A673 (cell line): ENCODE data around the gene C5orf58. TPM values are rescaled to one million over a fixed set of nuclear protein-coding genes. Genes with fewer than 3 reads are reported as not detected.
A peak's percentile ranks its signal among the peaks of the same experiment; 100 is the strongest.

Experiments
- BruUV-seq: library from RNA; stranded (reverse); fragments of 400-500 nt; replicated peaks from 2 replicates; lab custom pipeline; 2021; lab: Mats Ljungman, UMichigan
- CTCF ChIA-PET: fragments of 300-600 bp; sonication (Branson Sonifier 250); formaldehyde crosslinking; loops from one replicate; lab custom pipeline; 2022; ENCODE audit warnings: antibody characterized with exemption; lab: Charles Lee
- POLR2A ChIA-PET: fragments of 300-600 bp; sonication (Branson Sonifier 250); formaldehyde crosslinking; loops from one replicate; lab custom pipeline; 2022; ENCODE audit warnings: antibody characterized with exemption; ENCODE audit not compliant: low non-redundant PET; lab: Charles Lee
- DNase-seq: peaks from one replicate; pipeline ENCODE4 v3.0.0-alpha.2; 2015; ENCODE audit warnings: low spot score
- H3K27ac ChIP-seq: fragments of 200-600 bp; sonication (generic); 2 replicates; pipeline ENCODE4 v1.5.1; 2016; ENCODE audit warnings: mixed run types, low read depth, mild to moderate bottlenecking, mixed read lengths, antibody characterized with exemption, low read length; ENCODE audit not compliant: poor library complexity, severe bottlenecking
- H3K27me3 ChIP-seq: fragments of 200-600 bp; sonication (generic); replicated peaks from 2 replicates; pipeline ENCODE4 v1.6.1; 2017; ENCODE audit warnings: mixed run types, low read depth, mild to moderate bottlenecking, mixed read lengths, antibody characterized with exemption, low read length; ENCODE audit not compliant: insufficient read depth, poor library complexity
- H3K36me3 ChIP-seq: fragments of 200-600 bp; sonication (generic); 2 replicates; pipeline ENCODE4 v1.6.1; 2016; ENCODE audit warnings: mixed run types, mild to moderate bottlenecking, mixed read lengths, antibody characterized with exemption, low read length; ENCODE audit not compliant: insufficient read depth, poor library complexity, severe bottlenecking
- H3K4me1 ChIP-seq: fragments of 200-600 bp; sonication (generic); 2 replicates; pipeline ENCODE4 v1.6.1; 2017; ENCODE audit warnings: mixed run types, mild to moderate bottlenecking, mixed read lengths, antibody characterized with exemption, low read length; ENCODE audit not compliant: insufficient read depth, poor library complexity, severe bottlenecking
- H3K4me3 ChIP-seq: fragments of 200-600 bp; sonication (generic); 2 replicates; pipeline ENCODE4 v1.5.1; 2016; ENCODE audit warnings: low read depth, mixed run types, mild to moderate bottlenecking, mixed read lengths, low read length; ENCODE audit not compliant: poor library complexity, severe bottlenecking
- H3K9me3 ChIP-seq: fragments of 200-600 bp; sonication (generic); 2 replicates; pipeline ENCODE4 v1.6.1; 2016; ENCODE audit warnings: mixed run types, low read depth, mild to moderate bottlenecking, mixed read lengths, antibody characterized with exemption, low read length; ENCODE audit not compliant: poor library complexity, severe bottlenecking
- EZH2 ChIP-seq: fragments of 200-600 bp; sonication (generic); IDR thresholded peaks from 2 replicates; pipeline ENCODE4 v1.6.1; 2017; ENCODE audit warnings: borderline replicate concordance, low read depth, mild to moderate bottlenecking, mixed read lengths, antibody characterized with exemption, low read length; ENCODE audit not compliant: poor library complexity, severe bottlenecking
- intact Hi-C: fragments of 100-400 bp; cut with micrococcal nuclease; formaldehyde crosslinking; loops from one replicate; pipeline ENCODE4 v1.10.0; 2022; ENCODE audit not compliant: unreplicated experiment
- total RNA-seq: library from RNA; stranded (reverse); gene quantifications from 2 replicates; pipeline ENCODE4 v1.2.3, GENCODE V29; 2021
- TF ChIP-seq, protein P1 (sequence below): fragments of 300-800, 200-600 bp; sonication (generic); conservative IDR thresholded peaks from 2 replicates; pipeline ENCODE4 v1.5.1; 2017; ENCODE audit warnings: low read depth, mild to moderate bottlenecking, antibody characterized with exemption, low read length, moderate library complexity, mixed read lengths

C5orf58 gene
- total RNA-seq, 1 experiment from 2014 or later: not detected

GRCh38 chr5:170288151-170288550 is 55.4 kb downstream of the C5orf58 start:
- BruUV-seq: no TSS peak
- H3K27me3 ChIP-seq: no peaks in the 10 kb centered on the region
- no peaks in the 10 kb centered on the region for H3K9me3 ChIP-seq
- intact Hi-C loops: no loop called here
- no peak overlapping the region for H3K27ac ChIP-seq
- TF ChIP-seq, protein P1, sequence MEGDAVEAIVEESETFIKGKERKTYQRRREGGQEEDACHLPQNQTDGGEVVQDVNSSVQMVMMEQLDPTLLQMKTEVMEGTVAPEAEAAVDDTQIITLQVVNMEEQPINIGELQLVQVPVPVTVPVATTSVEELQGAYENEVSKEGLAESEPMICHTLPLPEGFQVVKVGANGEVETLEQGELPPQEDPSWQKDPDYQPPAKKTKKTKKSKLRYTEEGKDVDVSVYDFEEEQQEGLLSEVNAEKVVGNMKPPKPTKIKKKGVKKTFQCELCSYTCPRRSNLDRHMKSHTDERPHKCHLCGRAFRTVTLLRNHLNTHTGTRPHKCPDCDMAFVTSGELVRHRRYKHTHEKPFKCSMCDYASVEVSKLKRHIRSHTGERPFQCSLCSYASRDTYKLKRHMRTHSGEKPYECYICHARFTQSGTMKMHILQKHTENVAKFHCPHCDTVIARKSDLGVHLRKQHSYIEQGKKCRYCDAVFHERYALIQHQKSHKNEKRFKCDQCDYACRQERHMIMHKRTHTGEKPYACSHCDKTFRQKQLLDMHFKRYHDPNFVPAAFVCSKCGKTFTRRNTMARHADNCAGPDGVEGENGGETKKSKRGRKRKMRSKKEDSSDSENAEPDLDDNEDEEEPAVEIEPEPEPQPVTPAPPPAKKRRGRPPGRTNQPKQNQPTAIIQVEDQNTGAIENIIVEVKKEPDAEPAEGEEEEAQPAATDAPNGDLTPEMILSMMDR: no peak
- TF ChIP-seq EZH2: no peak
- no peaks in the 10 kb centered on the region for H3K4me1 ChIP-seq
- no peak for DNase-seq
- ChIA-PET POLR2A (interaction anchor here (0.6 kb wide), 1 partner anchor 43 kb away, joined by 12 read pairs; no protein-coding TSS in a partner anchor), CTCF (no interaction called here)
- H3K36me3 ChIP-seq: no peaks in the 10 kb centered on the region
- H3K4me3 ChIP-seq: no peak overlapping the region

- BruUV-seq: no TSS peak
- intact Hi-C loops: no loop called here
- no peak for DNase-seq
- CTCF ChIA-PET: no interaction called here
- TF ChIP-seq EZH2: no peak
- TF ChIP-seq, protein P1: no peak
- POLR2A ChIA-PET: no interaction called here
- Histone ChIP-seq H3K4me3 (no peak overlapping the region), H3K27ac (no peak overlapping the region), H3K27me3 (no peaks in the 10 kb centered on the region), H3K36me3 (no peaks in the 10 kb centered on the region), H3K9me3 (no peaks in the 10 kb centered on the region), H3K4me1 (no peaks in the 10 kb centered on the region)
Measured at GRCh38 chr5:170288551-170288950, 55.8 kb downstream of the C5orf58 start.

GRCh38 chr5:170289121-170289520 is 56.3 kb downstream of the C5orf58 start:
- POLR2A ChIA-PET: no interaction called here
- CTCF ChIA-PET: no interaction called here
- Histone ChIP-seq H3K27me3 (no peaks in the 10 kb centered on the region), H3K27ac (no peak overlapping the region), H3K4me3 (no peak overlapping the region), H3K36me3 (no peaks in the 10 kb centered on the region), H3K9me3 (no peaks in the 10 kb centered on the region), H3K4me1 (no peaks in the 10 kb centered on the region)
- no peak for TF ChIP-seq EZH2
- TF ChIP-seq, protein P1: no peak
- intact Hi-C loops: no loop called here
- peak; percentile 24 for DNase-seq
- BruUV-seq: no TSS peak
